ENCODE data around the gene DEDD2. TPM values are rescaled to one million over a fixed set of nuclear protein-coding genes. Genes with fewer than 3 reads are reported as not detected.

Gene DEDD2
- polyA plus RNA-seq, 4 donors: 24.1 to 35.8 (median 27.2) TPM

GRCh38 chr19:42229855-42230351, 12.4 kb upstream of the DEDD2 start:
- DNase-seq (ENCODE audit: low read depth in 4 of 4, low spot score in 3 of 4): no peak

GRCh38 chr19:42229301-42229854, 11.9 kb upstream of the DEDD2 start:
- no peak for DNase-seq (ENCODE audit: low read depth in 4 of 4, low spot score in 3 of 4)

DNA sequence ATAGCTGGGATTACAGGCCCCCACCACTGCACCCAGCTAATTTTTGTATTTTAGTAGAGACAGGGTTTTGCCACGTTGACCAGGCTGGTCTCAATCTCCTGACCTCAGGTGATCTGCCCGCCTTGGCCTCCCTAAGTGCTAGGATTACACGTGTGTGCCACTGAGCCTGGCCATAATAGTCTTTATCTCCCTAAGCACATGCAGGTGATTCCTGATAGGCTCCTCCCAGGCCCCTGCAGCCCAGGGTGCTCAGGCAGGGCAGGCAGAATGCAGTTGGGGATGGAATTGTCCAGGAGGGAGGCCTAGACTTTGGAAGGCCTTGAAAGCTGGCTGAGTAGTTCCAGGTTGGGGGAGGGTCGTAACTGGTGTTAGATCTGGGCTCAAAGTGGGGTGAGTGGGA, 11.2 kb upstream of the DEDD2 start:
- no peak for DNase-seq (ENCODE audit: low read depth in 4 of 4, low spot score in 3 of 4)

- DNase-seq (ENCODE audit: low read depth in 4 of 4, low spot score in 3 of 4): no peak
Observed at GRCh38 chr19:42226886-42227285, 9.4 kb upstream of the DEDD2 start.

GRCh38 chr19:42225718-42226292, 8.3 kb upstream of the DEDD2 start:
- no peak for DNase-seq (ENCODE audit: low read depth in 4 of 4, low spot score in 3 of 4)

DNA sequence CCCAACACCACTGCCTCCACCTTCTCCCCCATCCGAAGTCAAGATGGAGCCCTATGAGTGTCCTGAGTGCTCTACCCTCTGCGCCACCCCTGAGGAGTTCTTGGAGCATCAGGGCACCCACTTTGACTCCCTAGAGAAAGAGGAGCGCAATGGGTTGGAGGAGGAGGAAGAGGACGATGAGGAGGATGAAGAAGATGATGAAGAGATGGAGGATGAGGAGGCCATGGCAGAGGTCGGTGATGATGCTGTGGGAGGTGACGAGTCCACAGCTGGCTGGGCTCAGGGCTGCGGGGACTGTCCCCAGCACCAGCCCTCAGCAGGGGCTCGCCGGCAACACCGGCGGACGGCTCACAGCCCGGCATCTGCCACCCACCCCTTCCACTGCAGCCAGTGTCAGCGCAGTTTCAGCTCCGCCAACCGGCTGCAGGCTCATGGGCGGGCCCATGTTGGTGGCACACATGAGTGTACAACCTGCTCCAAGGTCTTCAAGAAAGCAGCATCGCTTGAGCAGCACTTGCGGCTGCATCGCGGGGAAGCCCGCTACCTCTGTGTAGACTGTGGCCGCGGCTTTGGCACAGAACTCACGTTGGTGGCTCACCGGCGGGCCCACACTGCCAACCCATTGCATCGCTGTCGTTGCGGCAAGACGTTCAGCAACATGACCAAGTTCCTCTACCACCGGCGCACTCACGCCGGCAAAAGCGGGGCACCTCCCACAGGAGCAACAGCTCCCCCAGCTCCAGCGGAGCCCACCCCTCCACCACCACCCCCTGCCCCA, 7.7 kb upstream of the DEDD2 start:
- DNase-seq (ENCODE audit: low read depth in 4 of 4, low spot score in 3 of 4): no peak

DNA sequence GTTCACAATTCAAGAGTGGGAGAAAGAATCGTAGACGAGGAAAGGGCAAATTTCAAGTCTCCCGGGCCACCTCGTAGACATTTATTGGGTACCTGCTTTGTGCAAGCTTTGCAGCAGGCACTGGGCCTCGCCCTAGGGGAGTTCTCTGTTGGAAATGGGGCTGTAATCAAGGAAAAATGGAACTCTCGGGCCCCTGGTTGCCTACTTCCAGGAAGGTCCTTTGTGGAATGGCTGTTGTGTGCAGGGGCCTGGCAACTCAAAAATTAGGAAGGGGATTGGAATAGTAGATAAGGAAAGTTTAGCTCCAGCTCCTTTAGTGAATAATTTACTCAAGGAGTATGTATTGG, 3.2 kb upstream of the DEDD2 start:
- no peak for DNase-seq (ENCODE audit: low read depth in 4 of 4, low spot score in 3 of 4)

DNA sequence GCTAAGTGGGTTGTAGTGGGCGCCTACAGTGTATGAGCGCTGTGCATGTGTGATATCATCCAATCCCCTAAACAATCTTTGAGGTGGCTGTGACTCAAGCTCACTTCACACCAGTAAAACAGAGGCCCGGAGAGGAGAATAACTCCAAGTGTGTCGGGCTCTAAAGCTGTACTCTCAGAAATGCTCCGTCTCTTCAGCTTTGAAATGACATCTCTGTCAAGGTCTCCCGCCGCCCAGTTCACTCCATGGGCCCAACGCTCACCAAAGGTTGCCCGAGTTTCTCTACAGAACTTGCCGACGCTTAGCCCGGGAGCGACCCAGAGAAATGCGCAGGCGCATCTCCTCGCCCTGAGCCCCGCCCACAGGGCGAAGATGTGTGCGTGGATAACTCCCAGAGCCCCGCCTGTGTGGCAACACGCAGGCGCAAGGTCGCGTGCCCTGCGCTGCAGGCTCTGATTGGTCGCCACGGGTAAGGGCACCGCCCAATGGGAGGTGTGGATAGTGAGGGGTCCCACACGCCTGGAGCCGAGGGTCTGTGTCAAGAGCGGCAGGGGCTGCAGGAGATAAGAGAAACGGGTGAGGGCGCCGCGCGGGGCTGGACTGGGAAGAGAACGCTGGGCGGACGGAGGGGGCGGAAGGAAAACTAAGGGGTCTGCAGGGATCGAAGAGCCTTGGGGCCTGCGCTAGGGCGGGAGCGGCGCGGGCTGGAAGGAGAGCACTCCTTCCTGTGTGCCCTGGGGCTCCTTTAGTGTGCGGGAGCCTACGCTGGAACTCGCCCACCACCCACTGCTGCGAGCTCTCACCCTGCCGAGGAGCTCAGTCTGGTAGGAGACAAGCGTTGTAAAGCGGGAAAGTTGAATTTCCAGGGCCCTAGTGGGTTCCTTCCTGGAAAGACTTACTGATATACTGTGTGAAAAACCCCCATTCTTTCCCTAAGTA, 2.6 kb upstream of the DEDD2 start, which contains the start of gene ZNF526:
Gene ZNF526, plus strand, starts transcription at position 501 of the 939 bp plus-strand sequence. CDS start 4,092 bp downstream, outside the sequence.
- DNase-seq (ENCODE audit: low read depth in 4 of 4, low spot score in 3 of 4): peak; percentile 94 to 96 (median 95)

DNA sequence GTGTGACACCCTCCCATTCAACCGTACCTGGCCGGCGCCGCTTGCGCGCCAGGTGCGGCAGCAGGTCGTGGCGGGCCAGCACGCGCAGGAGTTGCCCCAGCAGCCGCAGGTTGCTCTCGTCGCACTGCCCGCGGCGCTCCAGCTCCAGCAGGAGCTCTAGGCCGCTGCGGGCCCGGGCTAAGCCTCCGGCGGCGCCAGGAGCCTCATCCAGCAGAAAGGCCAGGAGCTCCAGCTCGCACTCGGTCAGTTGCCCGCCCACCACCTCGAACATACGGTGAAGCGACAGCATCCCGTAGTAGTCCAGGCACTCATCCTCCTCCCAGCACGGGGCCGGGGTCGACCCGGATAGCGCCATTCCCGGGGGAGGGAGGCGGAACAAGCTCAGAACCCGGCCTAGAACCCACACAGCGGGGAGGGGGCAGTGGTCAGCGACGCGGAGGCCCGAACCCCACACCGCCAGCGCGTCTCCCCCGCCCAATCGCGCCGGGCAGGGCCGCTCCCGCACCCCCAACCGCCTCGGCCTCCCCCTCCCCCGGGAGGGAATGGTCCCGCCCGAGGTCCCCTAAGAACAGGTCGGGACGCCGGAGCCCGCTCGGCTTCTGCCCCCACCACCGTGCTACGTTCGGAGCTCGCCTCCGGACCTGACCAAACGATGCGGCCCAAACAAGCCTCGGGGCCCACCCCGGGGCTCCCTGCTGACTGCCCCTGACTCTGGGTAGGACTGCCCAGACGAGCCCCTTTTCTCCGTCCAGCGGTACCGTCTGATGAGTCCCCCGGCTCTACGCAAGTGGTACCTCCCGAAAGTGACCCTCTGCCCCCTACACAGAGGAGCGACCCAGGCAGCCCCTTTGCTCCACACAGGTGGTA, 591 bp downstream of the DEDD2 start:
- DNase-seq (ENCODE audit: low read depth in 4 of 4, low spot score in 3 of 4): peak in 3 of 4 donors; percentile 14 to 34 (median 29)

DNA sequence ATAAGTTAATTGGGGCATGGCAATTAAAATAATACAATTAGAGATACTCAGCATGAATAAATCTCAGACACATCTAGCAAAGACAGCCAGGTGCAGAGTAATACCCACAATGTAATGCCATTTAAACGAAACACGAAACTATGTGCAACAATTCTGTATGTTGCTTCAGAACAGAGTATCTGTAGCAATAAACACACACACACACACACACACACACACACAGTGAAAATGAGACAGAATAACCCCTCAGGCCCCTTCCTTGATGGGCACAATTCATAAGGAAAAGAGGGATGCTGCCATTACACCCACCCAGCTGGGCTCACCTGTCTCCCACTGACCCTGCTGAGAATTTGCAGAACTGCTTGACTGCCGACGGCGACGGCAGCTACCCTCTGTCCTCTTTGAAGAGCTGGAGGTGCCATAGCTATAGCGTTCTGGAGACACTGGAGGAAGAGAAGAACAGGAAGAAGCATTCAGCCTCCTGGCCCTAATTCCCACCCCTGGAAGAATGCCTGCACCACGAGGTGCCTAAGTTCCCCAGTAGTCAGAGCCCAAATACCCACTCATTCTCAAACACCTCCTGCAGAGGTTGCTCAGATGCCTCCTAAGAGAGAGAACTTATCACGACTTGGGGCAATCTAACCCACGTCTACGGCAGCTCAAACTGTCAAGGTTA, 2.5 kb downstream of the DEDD2 start:
- no peak for DNase-seq (ENCODE audit: low read depth in 4 of 4, low spot score in 3 of 4)

GRCh38 chr19:42212886-42213285, 4.6 kb downstream of the DEDD2 start:
- no peak for DNase-seq (ENCODE audit: low read depth in 4 of 4, low spot score in 3 of 4)

DNA sequence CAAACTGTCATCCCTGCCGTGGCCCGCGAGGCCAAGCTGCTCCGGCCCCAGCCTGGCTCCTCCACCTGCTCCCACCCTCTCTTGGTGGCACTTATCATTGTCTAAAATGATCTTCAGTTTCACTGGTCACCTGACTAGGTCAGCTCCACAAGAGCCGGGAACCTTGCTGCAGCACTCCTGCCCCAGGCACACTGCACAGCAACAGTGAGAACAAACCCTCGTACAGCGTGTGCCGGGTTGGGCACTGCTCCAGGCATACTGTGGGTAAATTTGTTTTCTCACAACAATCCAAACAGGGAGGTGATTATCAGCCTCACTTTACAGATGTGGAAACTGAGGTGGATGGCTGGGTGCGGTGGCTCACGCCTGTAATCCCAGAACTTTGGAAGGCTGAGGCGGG, 8.9 kb downstream of the DEDD2 start:
- no peak for DNase-seq (ENCODE audit: low read depth in 4 of 4, low spot score in 3 of 4)

GRCh38 chr19:42207767-42208271, 9.7 kb downstream of the DEDD2 start:
- DNase-seq (ENCODE audit: low read depth in 4 of 4, low spot score in 3 of 4): no peak

DNA sequence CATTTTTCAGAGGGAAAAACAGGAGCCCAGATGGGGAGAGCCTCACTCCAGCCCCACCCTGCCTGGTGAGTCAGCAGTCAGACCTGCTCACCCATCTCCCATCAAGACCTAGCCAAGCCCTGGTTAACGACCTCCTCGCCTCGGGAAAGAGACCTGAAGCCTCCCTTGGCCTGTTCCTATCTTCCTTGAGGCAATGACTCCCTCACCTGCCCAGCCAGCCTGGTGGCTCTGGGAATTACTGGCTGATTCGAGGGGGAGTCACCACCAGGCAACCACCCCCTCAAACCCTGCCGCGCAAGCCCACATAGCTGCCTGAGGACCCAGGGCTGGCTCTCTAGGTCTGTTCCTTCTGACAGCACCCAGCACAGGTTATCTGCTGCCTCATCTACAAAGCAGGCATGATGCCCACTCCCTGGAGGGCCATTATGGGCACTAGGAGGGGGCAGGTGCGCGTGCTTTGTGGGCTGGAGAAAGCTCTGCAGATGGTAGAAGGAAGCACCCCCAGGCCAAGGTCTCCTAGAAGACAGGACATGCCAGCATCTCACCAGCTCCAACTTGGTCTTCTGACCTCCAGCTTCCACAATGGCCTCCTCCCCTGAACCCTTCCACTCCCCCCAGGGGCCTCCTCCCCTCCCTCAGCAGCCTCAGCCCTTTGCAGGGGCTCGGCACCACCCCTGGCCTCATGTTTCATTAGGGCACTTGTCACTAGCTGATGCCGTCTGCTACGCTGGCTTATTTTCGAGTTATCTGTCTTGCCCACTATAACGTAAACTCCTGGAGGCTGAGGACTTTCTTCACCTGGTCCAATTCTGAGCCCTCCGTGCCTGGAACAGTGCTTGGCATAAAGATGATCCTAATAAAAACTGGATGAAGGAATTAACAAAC, 10.4 kb downstream of the DEDD2 start:
- no peak for DNase-seq (ENCODE audit: low read depth in 4 of 4, low spot score in 3 of 4)

DNA sequence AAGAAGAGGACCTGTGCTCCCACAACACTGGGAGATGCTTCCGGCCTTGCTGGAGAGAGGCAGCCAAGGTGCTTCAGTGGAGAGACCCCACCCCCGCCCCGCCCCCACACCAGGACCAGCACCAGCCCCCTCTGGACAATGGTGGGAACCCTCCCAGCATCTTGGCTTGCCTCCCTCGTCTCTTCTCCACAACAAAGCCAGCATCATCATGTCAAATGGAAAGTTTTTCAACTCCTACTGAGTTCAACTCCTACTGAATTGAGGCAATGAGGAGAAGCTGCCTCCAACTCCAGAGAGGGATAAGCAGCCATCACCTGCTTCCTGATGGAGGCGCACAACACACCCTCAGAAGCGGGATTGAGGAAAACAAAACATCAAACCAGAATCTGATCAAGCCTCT, 12.8 kb downstream of the DEDD2 start:
- no peak for DNase-seq (ENCODE audit: low read depth in 4 of 4, low spot score in 3 of 4)

GRCh38 chr19:42203700-42204099, 13.8 kb downstream of the DEDD2 start:
- DNase-seq (ENCODE audit: low read depth in 4 of 4, low spot score in 3 of 4): no peak

DNA sequence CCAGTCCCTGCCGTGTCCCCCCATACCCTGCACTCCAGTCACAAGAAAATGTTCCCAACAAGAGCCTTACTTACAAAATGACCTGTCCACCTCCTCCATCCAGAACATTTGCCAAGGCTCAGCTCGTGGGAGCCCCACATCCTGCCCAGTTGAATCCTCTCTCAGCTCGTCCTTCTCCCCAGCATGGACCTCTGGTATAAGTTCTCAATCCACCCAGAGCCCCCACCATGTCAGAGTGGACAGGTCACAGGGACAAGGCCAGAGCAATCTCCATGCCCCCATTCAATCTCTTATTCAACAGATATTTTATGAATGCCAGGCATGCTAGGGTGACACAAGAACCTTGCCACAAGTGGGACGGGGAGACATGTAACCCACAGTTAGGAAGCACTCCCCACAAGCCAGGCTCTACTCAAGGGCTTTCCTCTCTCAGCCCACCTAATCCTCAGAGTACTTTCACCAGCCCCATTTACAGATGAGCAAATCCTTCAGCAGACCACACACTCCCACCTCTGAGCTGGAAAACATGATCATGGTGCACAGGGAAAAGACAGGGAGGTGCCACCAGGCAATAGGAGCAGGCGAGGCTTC, 15.1 kb downstream of the DEDD2 start:
- DNase-seq (ENCODE audit: low read depth in 4 of 4, low spot score in 3 of 4): no peak

Measured in right renal pelvis (tissue), 4 donors.